ENCODE measurements around the gene C1orf94. TPM values are rescaled to one million over a fixed set of nuclear protein-coding genes. Genes with fewer than 3 reads are reported as not detected.

C1orf94 gene
- total RNA-seq, 4 donors from 2014 or later: not detected

- H3K27me3 ChIP-seq: peaks cover 48% of the 10 kb centered on the region
- no peak for ATAC-seq
- H3K36me3 ChIP-seq: no peaks in the 10 kb centered on the region
- no peak overlapping the region for H3K4me3 ChIP-seq
- H3K9me3 ChIP-seq: peaks cover 0 to 21% (median 0%) of the 10 kb centered on the region in 3 donors
- no peak overlapping the region for H3K27ac ChIP-seq
- H3K4me1 ChIP-seq: no peaks in the 10 kb centered on the region
- TF ChIP-seq CTCF (IDR thresholded peaks at IDR 0.05) (no peak), POLR2A (IDR thresholded peaks at IDR 0.05) (no peak), EP300 (IDR thresholded peaks at IDR 0.05) (no peak), POLR2AphosphoS5 (IDR thresholded peaks at IDR 0.05) (no peak)
- 57 to 83% methylated on average over 1 to 2 of the region's 2 CpGs for WGBS, 2 donors (ENCODE audit: low coverage in 1 of 2)
Observed at GRCh38 chr1:34190692-34191091, 14.0 kb downstream of the C1orf94 start.

- no peak for TF ChIP-seq POLR2A (IDR thresholded peaks at IDR 0.05)
- TF ChIP-seq EP300 (IDR thresholded peaks at IDR 0.05): no peak
- no peak for TF ChIP-seq CTCF (IDR thresholded peaks at IDR 0.05)
- no peak for TF ChIP-seq POLR2AphosphoS5 (IDR thresholded peaks at IDR 0.05)
- H3K36me3 ChIP-seq: no peaks in the 10 kb centered on the region
- peaks cover 33% of the 10 kb centered on the region for H3K27me3 ChIP-seq
- H3K9me3 ChIP-seq: peaks cover 0 to 21% (median 0%) of the 10 kb centered on the region in 3 donors
- H3K27ac ChIP-seq: no peak overlapping the region
- no peak overlapping the region for H3K4me3 ChIP-seq
- WGBS, 2 donors (ENCODE audit: low coverage in 1 of 2): 41 to 45% methylated on average over 3 of the region's 3 CpGs
- ATAC-seq: no peak
- no peaks in the 10 kb centered on the region for H3K4me1 ChIP-seq
Observed at GRCh38 chr1:34192621-34193020, 15.9 kb downstream of the C1orf94 start.

GRCh38 chr1:34199927-34200326 is 23.2 kb downstream of the C1orf94 start:
- WGBS, 2 donors (ENCODE audit: low coverage in 1 of 2): 80% methylated on average over 1 of the region's 1 CpG; no CpG with 5 or more reads in 1 of the 2 donors
- Histone ChIP-seq H3K4me1 (no peaks in the 10 kb centered on the region), H3K4me3 (no peak overlapping the region), H3K9me3 (no peaks in the 10 kb centered on the region), H3K27ac (no peak overlapping the region), H3K27me3 (no peaks in the 10 kb centered on the region), H3K36me3 (no peaks in the 10 kb centered on the region)
- no peak for ATAC-seq
- no peak for TF ChIP-seq POLR2AphosphoS5 (IDR thresholded peaks at IDR 0.05)
- no peak for TF ChIP-seq CTCF (IDR thresholded peaks at IDR 0.05)
- TF ChIP-seq EP300 (IDR thresholded peaks at IDR 0.05): no peak
- no peak for TF ChIP-seq POLR2A (IDR thresholded peaks at IDR 0.05)

GRCh38 chr1:34212673-34213072 is 36.0 kb downstream of the C1orf94 start:
- H3K27me3 ChIP-seq: peaks cover 57% of the 10 kb centered on the region
- H3K4me1 ChIP-seq: no peaks in the 10 kb centered on the region
- no peak for TF ChIP-seq POLR2A (IDR thresholded peaks at IDR 0.05)
- no peak for TF ChIP-seq CTCF (IDR thresholded peaks at IDR 0.05)
- no peak for TF ChIP-seq EP300 (IDR thresholded peaks at IDR 0.05)
- TF ChIP-seq POLR2AphosphoS5 (IDR thresholded peaks at IDR 0.05): no peak
- H3K9me3 ChIP-seq: no peaks in the 10 kb centered on the region
- no peak for ATAC-seq
- H3K4me3 ChIP-seq: no peak overlapping the region
- WGBS, 2 donors (ENCODE audit: low coverage in 1 of 2): 80 to 86% methylated on average over 2 to 4 of the region's 4 CpGs
- H3K27ac ChIP-seq: no peak overlapping the region
- no peaks in the 10 kb centered on the region for H3K36me3 ChIP-seq

GRCh38 chr1:34213956-34214355 is 37.2 kb downstream of the C1orf94 start:
- Histone ChIP-seq H3K9me3 (no peaks in the 10 kb centered on the region), H3K36me3 (no peaks in the 10 kb centered on the region), H3K27ac (no peak overlapping the region), H3K4me3 (no peak overlapping the region), H3K27me3 (peaks cover 57% of the 10 kb centered on the region), H3K4me1 (no peaks in the 10 kb centered on the region)
- no peak for TF ChIP-seq EP300 (IDR thresholded peaks at IDR 0.05)
- TF ChIP-seq CTCF (IDR thresholded peaks at IDR 0.05): no peak
- no peak for TF ChIP-seq POLR2AphosphoS5 (IDR thresholded peaks at IDR 0.05)
- no peak for TF ChIP-seq POLR2A (IDR thresholded peaks at IDR 0.05)
- no peak for ATAC-seq
- WGBS, 2 donors (ENCODE audit: low coverage in 1 of 2): 50 to 67% methylated on average over 2 to 3 of the region's 3 CpGs
